Cardiac fibroblast (primary cell): ENCODE measurements around the gene TSKS.

Source experiments
- DNase-seq, 2 donors: peaks; one replicate each; pipeline versions ENCODE4 v3.0.0 to v3.0.0-alpha.2; 2010; ENCODE audit warnings: low read depth in 2 of 2
- H3K4me3 ChIP-seq, 2 donors: replicated peaks in 1 of 2; 1 replicate in 1 of 2; 2 replicates in 1 of 2; pipeline ENCODE4 v1.5.1; 2011; ENCODE audit warnings: low read depth in 2 of 2, low read length in 2 of 2, mild to moderate bottlenecking in 2 of 2, moderate library complexity in 1 of 2
- CTCF ChIP-seq: IDR thresholded peaks from one replicate; pipeline ENCODE4 v1.5.1; 2011; ENCODE audit warnings: low read depth, mild to moderate bottlenecking, low read length, inconsistent platforms

Gene TSKS

GRCh38 chr19:49787746-49788145, 24.6 kb upstream of the TSKS start:
- no peak overlapping the region for H3K4me3 ChIP-seq
- no peak for DNase-seq
- TF ChIP-seq CTCF = no peak

GRCh38 chr19:49786376-49786820, 23.3 kb upstream of the TSKS start:
- DNase-seq = peak in 1 of 2 donors; percentile 55
- H3K4me3 ChIP-seq = no peak overlapping the region

GRCh38 chr19:49782515-49782914, 19.4 kb upstream of the TSKS start:
- H3K4me3 ChIP-seq = no peak overlapping the region
- no peak for TF ChIP-seq CTCF
- DNase-seq = no peak

More at GRCh38 chr19:49786376-49786820, 23.3 kb upstream of the TSKS start:
- TF ChIP-seq CTCF = no peak

GRCh38 chr19:49781394-49781793, 18.3 kb upstream of the TSKS start:
- H3K4me3 ChIP-seq = no peak overlapping the region
- TF ChIP-seq CTCF = no peak
- no peak for DNase-seq

GRCh38 chr19:49780861-49781260, 17.8 kb upstream of the TSKS start:
- no peak overlapping the region for H3K4me3 ChIP-seq
- DNase-seq = no peak
- no peak for TF ChIP-seq CTCF

- H3K4me3 ChIP-seq = no peak overlapping the region
- DNase-seq = no peak
- no peak for TF ChIP-seq CTCF
Measured at GRCh38 chr19:49779731-49780555, 16.8 kb upstream of the TSKS start.
